PC-9 (cell line): ENCODE results near the gene DNAH2.

Experiments used
- EZH2 ChIP-seq: fragments of 200-600 bp; sonication (generic); IDR thresholded peaks from 2 replicates; pipeline ENCODE4 v1.8.0; 2017; ENCODE audit warnings: antibody characterized with exemption, low read depth
- TF ChIP-seq, protein P1 (sequence below): fragments of 200-600 bp; sonication (generic); conservative IDR thresholded peaks from 2 replicates; pipeline ENCODE4 v1.6.1; 2017; ENCODE audit warnings: mixed run types, antibody characterized with exemption, mild to moderate bottlenecking, moderate library complexity

- TF ChIP-seq, protein P1, sequence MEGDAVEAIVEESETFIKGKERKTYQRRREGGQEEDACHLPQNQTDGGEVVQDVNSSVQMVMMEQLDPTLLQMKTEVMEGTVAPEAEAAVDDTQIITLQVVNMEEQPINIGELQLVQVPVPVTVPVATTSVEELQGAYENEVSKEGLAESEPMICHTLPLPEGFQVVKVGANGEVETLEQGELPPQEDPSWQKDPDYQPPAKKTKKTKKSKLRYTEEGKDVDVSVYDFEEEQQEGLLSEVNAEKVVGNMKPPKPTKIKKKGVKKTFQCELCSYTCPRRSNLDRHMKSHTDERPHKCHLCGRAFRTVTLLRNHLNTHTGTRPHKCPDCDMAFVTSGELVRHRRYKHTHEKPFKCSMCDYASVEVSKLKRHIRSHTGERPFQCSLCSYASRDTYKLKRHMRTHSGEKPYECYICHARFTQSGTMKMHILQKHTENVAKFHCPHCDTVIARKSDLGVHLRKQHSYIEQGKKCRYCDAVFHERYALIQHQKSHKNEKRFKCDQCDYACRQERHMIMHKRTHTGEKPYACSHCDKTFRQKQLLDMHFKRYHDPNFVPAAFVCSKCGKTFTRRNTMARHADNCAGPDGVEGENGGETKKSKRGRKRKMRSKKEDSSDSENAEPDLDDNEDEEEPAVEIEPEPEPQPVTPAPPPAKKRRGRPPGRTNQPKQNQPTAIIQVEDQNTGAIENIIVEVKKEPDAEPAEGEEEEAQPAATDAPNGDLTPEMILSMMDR, result no peak
- TF ChIP-seq EZH2, result no peak
Observed at GRCh38 chr17:7818746-7819645, 101.5 kb downstream of the DNAH2 start.
